Lung (tissue), 16 donors: Measurements from ENCODE around the gene BMPER. TPM values are rescaled to one million over a fixed set of nuclear protein-coding genes. Genes with fewer than 3 reads are reported as not detected.
A peak's percentile ranks its signal among the peaks of the same experiment; 100 is the strongest.

Experiments
- ATAC-seq: fragments of 200-7000 bp; cut with Tn5 transposase; one replicate; pipeline ENCODE4 v1.9.1; 2020; ENCODE audit warnings: moderate number of reproducible peaks; ENCODE audit not compliant: insufficient read depth, low FRiP score
- DNase-seq, 3 donors: peaks; one replicate each; pipeline ENCODE4 v3.0.0-alpha.2; 2013 to 2017
- H3K27ac ChIP-seq, 2 donors: one replicate each; pipeline ENCODE4 v1.5.1; 2013; ENCODE audit warnings: mild to moderate bottlenecking in 2 of 2, moderate library complexity in 2 of 2, control low read depth in 1 of 2, inconsistent platforms in 1 of 2, low read depth in 1 of 2, low read length in 1 of 2
- H3K27me3 ChIP-seq, 3 donors: one replicate each; pipeline ENCODE4 v1.5.1; 2013; ENCODE audit warnings: low read length in 2 of 3; ENCODE audit not compliant: control insufficient read depth in 3 of 3, insufficient read depth in 3 of 3
- H3K36me3 ChIP-seq, 4 donors: one replicate each; pipeline ENCODE4 v1.5.1; 2013; ENCODE audit warnings: low read length in 4 of 4, mild to moderate bottlenecking in 1 of 4, moderate library complexity in 1 of 4; ENCODE audit not compliant: control insufficient read depth in 4 of 4, insufficient read depth in 4 of 4
- H3K4me1 ChIP-seq, 5 donors: one replicate each; pipeline ENCODE4 v1.5.1; 2013; ENCODE audit warnings: low read length in 5 of 5, mild to moderate bottlenecking in 2 of 5, moderate library complexity in 1 of 5; ENCODE audit not compliant: control insufficient read depth in 5 of 5, insufficient read depth in 5 of 5
- H3K4me3 ChIP-seq: one replicate; pipeline ENCODE4 v1.5.1; 2013; ENCODE audit warnings: mild to moderate bottlenecking, control low read depth, moderate library complexity
- H3K9ac ChIP-seq, 2 donors: one replicate each; pipeline ENCODE4 v1.5.1; 2013; ENCODE audit warnings: low read length in 2 of 2, control low read depth in 1 of 2; ENCODE audit not compliant: insufficient read depth in 1 of 2
- H3K9me3 ChIP-seq, 4 donors: one replicate each; pipeline ENCODE4 v1.5.1; 2013; ENCODE audit warnings: low read length in 3 of 4, mild to moderate bottlenecking in 1 of 4, moderate library complexity in 1 of 4; ENCODE audit not compliant: control insufficient read depth in 4 of 4, insufficient read depth in 3 of 4
- CTCF ChIP-seq: IDR thresholded peaks from 2 replicates; pipeline ENCODE4 v1.5.1; 2012; ENCODE audit warnings: mild to moderate bottlenecking; ENCODE audit errors: control extremely low read depth, extremely low read depth
- WGBS, 2 donors: extraction: QIAGEN DNeasy Blood & Tissue Kit; methylation state at CpG; one replicate each; pipeline ENCODE4 v1.1.7; 2013; 5-methylcytosine and 5-hydroxymethylcytosine counted together
- long read RNA-seq, 5 donors: transcript quantifications; one replicate each; lab custom pipeline, GENCODE V29; 2026
- polyA plus RNA-seq, 2 donors: library from polyadenylated mRNA; stranded (reverse); fragments of 200-250 nt; gene quantifications; one replicate each; pipeline ENCODE4 v1.2.1, GENCODE V29; 2013
- total RNA-seq, 2 donors: library from RNA; depleted of rRNA in 1 of 2; stranded (reverse); fragments of >200 nt in 1 of 2; gene quantifications; one replicate each; pipeline ENCODE4 v1.2.1, GENCODE V29; 2014 to 2021
- donor health status: control.
- donor health status: control.
- donor health status: Bipolar disorder and iron deficiency.
- donor health status: healthy.
- donor health status: DM: yes; HTN: yes; CAD: no.

BMPER gene
- total RNA-seq (10 to 100 TPM; 13.8 to 51.0 TPM), polyA plus RNA-seq (1 to 10 TPM; 3.7 to 4.2 TPM)
- long read RNA-seq, donor 1, transcript BMPER-221 (15 exons, 3,360 nt) = major isoform, 6 of 13 reads
- long read RNA-seq, donor 1, partial matches to known transcripts = 5 of 13 reads
- long read RNA-seq, donor 1, other reads (novel, unspliced or antisense) = 0 of 13 reads
- long read RNA-seq, donor 2, partial matches to known transcripts = 5 of 9 reads
- long read RNA-seq, donor 2, other reads (novel, unspliced or antisense) = 0 of 9 reads
- long read RNA-seq, donor 3, partial matches to known transcripts = 0 of 4 reads
- long read RNA-seq, donor 3, other reads (novel, unspliced or antisense) = 0 of 4 reads
- long read RNA-seq, donor 4, partial matches to known transcripts = 11 of 13 reads
- long read RNA-seq, donor 4, other reads (novel, unspliced or antisense) = 0 of 13 reads
- long read RNA-seq, donor 5, transcript BMPER-221 (15 exons, 3,360 nt) = major isoform, 8 of 18 reads
- long read RNA-seq, donor 5, partial matches to known transcripts = 8 of 18 reads
- long read RNA-seq, donor 5, other reads (novel, unspliced or antisense) = 0 of 18 reads

GRCh38 chr7:33905389-33906032, at the start of gene BMPER:
BMPER (plus strand) TSS chr7:33905539; CDS start chr7:33905614, 75 bp downstream.
- no peak for TF ChIP-seq CTCF
- H3K9ac ChIP-seq = peak within 1 kb of the TSS; percentile 55 to 95
- peak within 1 kb of the TSS; percentile 39 for H3K4me3 ChIP-seq
- DNase-seq = no peak
- peaks cover 0 to 18% (median 0%) of the 10 kb centered on the region in 3 donors for H3K27me3 ChIP-seq
- H3K27ac ChIP-seq = peak within 1 kb of the TSS in 1 of 2 donors; percentile 86
- WGBS, 2 donors = 2 to 5% methylated on average over 40 to 46 of the region's 47 CpGs
- peak; percentile 13 for ATAC-seq
- peaks cover 0 to 12% (median 1%) of the 10 kb centered on the region in 4 donors for H3K36me3 ChIP-seq
- H3K4me1 ChIP-seq = peaks cover 0 to 36% (median 4%) of the 10 kb centered on the region in 5 donors
- H3K9me3 ChIP-seq = no peaks in the 10 kb centered on the region

GRCh38 chr7:33861947-33862346, 43.4 kb upstream of the BMPER start:
- Histone ChIP-seq H3K27ac (no peak overlapping the region), H3K27me3 (no peaks in the 10 kb centered on the region), H3K9ac (no peak overlapping the region), H3K4me3 (no peak overlapping the region), H3K4me1 (peaks cover 0 to 3% (median 0%) of the 10 kb centered on the region in 5 donors), H3K9me3 (peaks cover 0 to 2% (median 0%) of the 10 kb centered on the region in 4 donors), H3K36me3 (no peaks in the 10 kb centered on the region)
- DNase-seq (no peak), ATAC-seq (no peak)
- TF ChIP-seq CTCF = no peak

GRCh38 chr7:33862946-33863814, 42.2 kb upstream of the BMPER start:
- peak in 1 of 3 donors; percentile 48 for DNase-seq
- Histone ChIP-seq H3K9me3 (peaks cover 0 to 2% (median 0%) of the 10 kb centered on the region in 4 donors), H3K36me3 (no peaks in the 10 kb centered on the region), H3K27ac (no peak overlapping the region), H3K9ac (no peak overlapping the region), H3K4me1 (peaks cover 0 to 3% (median 0%) of the 10 kb centered on the region in 5 donors), H3K27me3 (no peaks in the 10 kb centered on the region), H3K4me3 (no peak overlapping the region)
- ATAC-seq = no peak
- WGBS, 2 donors = 72 to 84% methylated on average over 10 of the region's 10 CpGs
- no peak for TF ChIP-seq CTCF
